Measurements from ENCODE around the gene MAX.
"Not testable (repeated sequence)": the region's sequence is repeated elsewhere in the genome, so short reads cannot be mapped to it uniquely, and the experiment has no call there.

The MAX gene

DNA sequence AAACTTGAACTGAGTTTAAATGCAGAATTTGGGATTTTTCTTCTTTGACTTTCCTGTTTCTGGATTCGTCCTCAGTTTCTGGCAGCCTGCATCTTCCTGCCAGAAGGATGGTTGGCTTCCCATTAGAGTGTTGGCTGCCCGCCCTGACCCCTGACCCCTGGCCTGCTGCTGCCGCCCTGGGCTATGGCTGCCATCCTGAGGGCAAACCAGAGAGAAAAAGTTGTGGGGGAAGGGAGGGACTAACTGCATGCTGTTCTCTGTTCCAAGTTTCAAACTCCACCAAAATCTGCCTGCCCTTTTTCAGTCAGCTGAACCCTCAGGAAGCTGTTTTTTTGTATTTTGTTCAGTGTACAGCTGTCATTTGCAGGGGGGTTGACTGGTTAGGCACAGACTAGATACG, 67.3 kb downstream of the MAX start:
- DNase-seq (ENCODE audit: low read depth in 2 of 2) = no peak

- DNase-seq (ENCODE audit: low read depth in 2 of 2) = no peak
Measured at GRCh38 chr14:65034021-65034420, 68.3 kb downstream of the MAX start.

DNA sequence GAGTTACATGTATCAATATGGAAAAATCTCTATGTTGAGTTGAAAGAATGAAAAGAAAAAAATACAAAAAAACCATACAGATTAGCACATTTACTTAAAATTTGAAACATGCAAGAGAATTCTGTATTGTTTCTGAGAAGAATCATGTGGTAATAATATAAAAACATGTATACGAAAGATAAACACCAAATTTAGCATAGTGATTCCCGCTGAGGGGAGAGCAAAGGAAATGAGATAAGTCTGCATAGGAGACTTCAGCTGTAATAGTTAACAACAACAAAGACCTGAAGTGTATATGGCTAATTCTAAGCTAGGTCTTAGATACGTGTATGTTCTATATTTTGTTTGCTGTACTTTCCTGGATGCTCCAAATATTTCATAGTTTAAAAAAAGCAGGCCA, 69.1 kb downstream of the MAX start:
- no peak for DNase-seq (ENCODE audit: low read depth in 2 of 2)

DNA sequence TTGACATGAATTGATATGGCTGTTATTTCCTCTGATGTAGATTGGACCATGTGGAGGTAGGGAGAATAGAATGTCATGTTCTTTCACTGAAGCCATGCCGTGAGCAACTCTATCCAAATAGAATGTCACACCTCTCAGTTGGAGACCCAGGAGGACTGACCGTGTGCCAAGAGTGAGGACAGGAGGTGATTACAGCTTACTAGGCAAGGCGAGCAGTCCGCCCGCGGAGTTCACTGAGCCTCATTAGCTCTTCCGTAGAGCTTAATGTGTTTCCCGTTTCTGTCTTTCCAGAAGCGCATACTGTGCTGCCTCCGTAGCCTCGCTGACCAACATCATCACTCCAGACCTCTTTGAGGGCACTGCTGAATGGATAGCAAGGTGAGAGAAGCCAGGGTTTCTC, 70.0 kb downstream of the MAX start:
- no peak for DNase-seq (ENCODE audit: low read depth in 2 of 2)

GRCh38 chr14:65031321-65031720, 71.0 kb downstream of the MAX start:
- DNase-seq (ENCODE audit: low read depth in 2 of 2) = not testable (repeated sequence)

DNA sequence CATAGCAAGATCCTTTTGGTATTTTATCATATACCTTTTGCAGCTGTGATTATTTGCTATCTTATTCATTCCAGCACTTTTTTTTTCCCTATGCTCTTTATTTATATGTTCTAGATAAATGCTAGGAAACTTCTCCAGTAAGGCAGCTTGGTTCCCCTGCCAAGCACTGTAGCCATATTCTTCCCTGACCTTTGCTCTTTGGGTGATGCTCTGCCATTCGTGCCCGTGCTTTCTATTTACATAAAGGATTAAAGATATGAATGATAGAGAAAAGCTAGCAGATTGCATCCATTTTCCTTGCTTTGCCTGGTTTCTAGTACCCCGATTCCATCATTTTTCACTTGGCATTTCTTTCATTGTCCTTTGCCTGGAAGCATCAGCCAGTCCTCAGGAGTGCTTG, 73.4 kb downstream of the MAX start:
- DNase-seq (ENCODE audit: low read depth in 2 of 2) = no peak

GRCh38 chr14:65027127-65027799, 75.1 kb downstream of the MAX start:
- no peak for DNase-seq (ENCODE audit: low read depth in 2 of 2)

DNA sequence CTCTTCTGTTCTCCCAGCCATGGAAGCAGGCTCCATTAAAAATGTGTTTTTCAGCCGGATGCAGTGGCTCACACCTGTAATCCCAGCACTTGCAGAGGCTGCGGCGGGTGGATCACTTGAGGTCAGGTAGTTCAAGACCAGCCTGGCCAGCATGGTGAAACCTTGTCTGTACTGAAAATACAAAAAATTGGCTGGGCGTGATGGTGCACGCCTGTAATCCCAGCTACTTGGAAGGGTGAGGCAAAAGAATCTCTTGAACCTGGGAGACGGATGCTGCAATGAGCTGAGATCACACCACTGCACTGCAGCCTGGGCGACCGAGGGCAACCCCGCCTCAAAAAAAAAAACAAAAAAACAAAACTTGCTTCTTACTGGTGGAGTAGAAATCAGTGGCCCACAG, 75.8 kb downstream of the MAX start:
- DNase-seq (ENCODE audit: low read depth in 2 of 2) = no peak

DNA sequence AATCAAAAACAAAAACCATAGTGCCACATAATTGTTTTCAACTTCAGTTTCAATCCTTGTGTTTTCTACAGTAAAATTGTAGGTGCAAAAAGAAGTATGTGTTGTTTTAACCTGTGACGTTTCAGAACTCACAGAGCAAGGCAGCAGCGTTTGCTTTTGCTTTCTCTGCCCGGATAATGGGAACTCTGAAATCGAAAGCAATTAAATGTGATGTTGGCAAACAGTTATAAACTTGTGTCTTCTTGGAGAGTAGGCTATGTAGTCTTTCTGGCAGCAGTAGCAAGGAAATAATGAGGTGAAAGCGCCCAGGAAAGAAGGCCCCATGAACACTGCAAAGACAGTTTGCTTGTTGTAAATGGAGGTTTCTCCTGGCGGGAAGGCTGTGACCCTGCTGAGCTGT, 76.5 kb downstream of the MAX start:
- no peak for DNase-seq (ENCODE audit: low read depth in 2 of 2)
